NT2/D1 (cell line): ENCODE data around the gene LYPD3.

ENCODE experiments used
- SUZ12 ChIP-seq: IDR thresholded peaks from 2 replicates; pipeline ENCODE4 v1.6.1; 2011; ENCODE audit not compliant: insufficient read length, insufficient read depth; ENCODE audit errors: extremely low read depth
- YY1 ChIP-seq: IDR thresholded peaks from 2 replicates; pipeline ENCODE4 v1.6.1; 2011; ENCODE audit not compliant: insufficient read length, insufficient read depth
- ZNF274 ChIP-seq: IDR thresholded peaks from 2 replicates; pipeline ENCODE4 v1.6.1; 2011; ENCODE audit warnings: mild to moderate bottlenecking, low read depth, low read length

DNA sequence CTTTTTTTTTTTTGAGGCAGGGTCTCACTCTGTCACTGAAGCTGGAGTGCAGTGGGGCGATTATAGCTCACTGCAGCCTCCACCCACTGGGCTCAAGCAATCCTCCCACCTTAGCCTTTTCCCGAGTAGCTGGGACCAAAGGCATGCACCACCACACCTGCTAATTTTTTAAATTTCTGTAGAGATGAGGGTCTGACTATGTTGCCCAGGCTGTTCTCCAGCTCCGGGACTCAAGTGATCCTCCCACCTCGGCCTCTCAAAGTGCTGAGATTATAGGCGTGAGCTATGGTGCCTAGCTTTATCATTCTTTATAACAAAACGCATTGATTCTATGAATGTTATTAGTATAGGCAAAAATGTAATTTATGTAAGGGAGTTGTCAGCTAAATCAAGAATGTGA lies 17.9 kb upstream of the LYPD3 start:
- TF ChIP-seq SUZ12 (no peak), YY1 (no peak), ZNF274 (no peak)
